ENCODE measurements around the gene PHYKPL. TPM values are rescaled to one million over a fixed set of nuclear protein-coding genes. Genes with fewer than 3 reads are reported as not detected.
A peak's percentile ranks its signal among the peaks of the same experiment; 100 is the strongest.

PHYKPL gene
- total and polyA plus RNA-seq, 9 donors: 31.8 to 93.3 (median 61.6) TPM

DNA sequence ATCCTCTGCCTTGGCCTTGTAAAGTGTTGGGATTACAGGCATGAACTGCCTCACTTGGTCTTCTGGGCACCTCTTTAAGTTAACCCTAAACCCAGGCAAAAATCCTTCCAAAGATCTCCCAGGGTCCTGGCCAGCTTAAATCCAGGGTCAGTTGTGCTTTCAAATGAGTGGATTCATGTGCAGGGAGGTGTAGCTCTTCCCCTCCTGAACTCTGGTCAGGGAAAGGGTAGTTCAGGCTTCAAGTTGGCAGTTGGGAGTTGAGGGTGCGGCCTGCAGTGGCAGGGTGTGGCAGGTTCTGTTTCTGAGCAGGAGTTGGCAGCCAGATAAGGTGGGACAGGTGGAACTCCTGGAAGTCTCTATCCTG lies 24.7 kb downstream of the PHYKPL start:
- DNase-seq: no peak
- H3K27me3 ChIP-seq: no peaks in the 10 kb centered on the region
- TF ChIP-seq, protein P1, sequence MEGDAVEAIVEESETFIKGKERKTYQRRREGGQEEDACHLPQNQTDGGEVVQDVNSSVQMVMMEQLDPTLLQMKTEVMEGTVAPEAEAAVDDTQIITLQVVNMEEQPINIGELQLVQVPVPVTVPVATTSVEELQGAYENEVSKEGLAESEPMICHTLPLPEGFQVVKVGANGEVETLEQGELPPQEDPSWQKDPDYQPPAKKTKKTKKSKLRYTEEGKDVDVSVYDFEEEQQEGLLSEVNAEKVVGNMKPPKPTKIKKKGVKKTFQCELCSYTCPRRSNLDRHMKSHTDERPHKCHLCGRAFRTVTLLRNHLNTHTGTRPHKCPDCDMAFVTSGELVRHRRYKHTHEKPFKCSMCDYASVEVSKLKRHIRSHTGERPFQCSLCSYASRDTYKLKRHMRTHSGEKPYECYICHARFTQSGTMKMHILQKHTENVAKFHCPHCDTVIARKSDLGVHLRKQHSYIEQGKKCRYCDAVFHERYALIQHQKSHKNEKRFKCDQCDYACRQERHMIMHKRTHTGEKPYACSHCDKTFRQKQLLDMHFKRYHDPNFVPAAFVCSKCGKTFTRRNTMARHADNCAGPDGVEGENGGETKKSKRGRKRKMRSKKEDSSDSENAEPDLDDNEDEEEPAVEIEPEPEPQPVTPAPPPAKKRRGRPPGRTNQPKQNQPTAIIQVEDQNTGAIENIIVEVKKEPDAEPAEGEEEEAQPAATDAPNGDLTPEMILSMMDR (IDR thresholded peaks at IDR 0.05): no peak
- no peak for TF ChIP-seq POLR2A (IDR thresholded peaks at IDR 0.05)
- H3K9me3 ChIP-seq: no peaks in the 10 kb centered on the region
- no peak overlapping the region for H3K27ac ChIP-seq
- H3K36me3 ChIP-seq: no peaks in the 10 kb centered on the region
- H3K4me1 ChIP-seq (ENCODE audit: insufficient read depth): peaks cover 10% of the 10 kb centered on the region
- intact Hi-C loops (cut with DNase I): no loop called here
- WGBS, 3 donors: 78 to 94% (median 91%) methylated on average over 1 of the region's 1 CpG
- H3K4me3 ChIP-seq: no peak overlapping the region

DNA sequence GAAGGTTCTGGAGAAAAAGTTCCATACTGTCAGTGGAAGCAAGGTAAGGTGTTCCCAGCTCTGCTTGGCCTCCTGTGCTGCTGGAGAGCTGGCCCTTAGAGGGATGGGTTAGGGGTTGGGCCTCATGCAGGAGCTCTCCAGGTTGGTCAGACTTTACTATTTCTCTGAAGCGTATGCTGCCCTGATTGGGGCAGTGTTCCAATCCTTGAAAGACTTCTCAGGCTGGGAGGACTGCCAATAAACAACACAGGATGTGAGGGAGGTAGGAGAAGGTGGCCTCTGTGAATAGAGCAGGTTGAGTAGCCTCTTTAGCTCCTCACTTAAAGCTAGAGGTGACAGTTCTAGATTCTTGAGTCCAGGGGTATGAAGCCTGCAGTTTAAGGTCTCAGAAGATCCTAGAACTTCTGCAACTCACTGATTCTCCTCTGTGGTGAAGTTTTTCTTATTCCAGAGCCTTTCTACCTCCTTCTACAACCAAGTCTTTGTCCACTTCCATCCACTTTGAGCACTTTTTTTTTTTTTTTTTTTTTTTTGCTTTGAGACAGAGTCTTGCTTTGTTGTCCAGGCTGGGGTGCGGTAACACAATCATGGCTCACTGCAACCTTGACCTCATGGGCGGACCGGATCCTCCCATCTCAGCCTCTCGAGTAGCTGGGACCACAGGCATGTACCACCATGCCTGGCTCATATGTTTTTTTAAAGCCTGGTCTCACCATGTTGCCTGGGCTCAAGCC lies 25.3 kb downstream of the PHYKPL start:
- no peaks in the 10 kb centered on the region for H3K36me3 ChIP-seq
- H3K27ac ChIP-seq: no peak overlapping the region
- TF ChIP-seq, protein P1 (IDR thresholded peaks at IDR 0.05): no peak
- TF ChIP-seq POLR2A (IDR thresholded peaks at IDR 0.05) (no peak), EP300 (IDR thresholded peaks at IDR 0.05) (no peak)
- H3K4me3 ChIP-seq: no peak overlapping the region
- no peaks in the 10 kb centered on the region for H3K27me3 ChIP-seq
- 23 to 32% (median 29%) methylated on average over 5 of the region's 5 CpGs for WGBS, 3 donors
- H3K4me1 ChIP-seq (ENCODE audit: insufficient read depth): peaks cover 10% of the 10 kb centered on the region
- intact Hi-C loops (cut with DNase I): no loop called here
- DNase-seq: no peak
- H3K9me3 ChIP-seq: no peaks in the 10 kb centered on the region

DNA sequence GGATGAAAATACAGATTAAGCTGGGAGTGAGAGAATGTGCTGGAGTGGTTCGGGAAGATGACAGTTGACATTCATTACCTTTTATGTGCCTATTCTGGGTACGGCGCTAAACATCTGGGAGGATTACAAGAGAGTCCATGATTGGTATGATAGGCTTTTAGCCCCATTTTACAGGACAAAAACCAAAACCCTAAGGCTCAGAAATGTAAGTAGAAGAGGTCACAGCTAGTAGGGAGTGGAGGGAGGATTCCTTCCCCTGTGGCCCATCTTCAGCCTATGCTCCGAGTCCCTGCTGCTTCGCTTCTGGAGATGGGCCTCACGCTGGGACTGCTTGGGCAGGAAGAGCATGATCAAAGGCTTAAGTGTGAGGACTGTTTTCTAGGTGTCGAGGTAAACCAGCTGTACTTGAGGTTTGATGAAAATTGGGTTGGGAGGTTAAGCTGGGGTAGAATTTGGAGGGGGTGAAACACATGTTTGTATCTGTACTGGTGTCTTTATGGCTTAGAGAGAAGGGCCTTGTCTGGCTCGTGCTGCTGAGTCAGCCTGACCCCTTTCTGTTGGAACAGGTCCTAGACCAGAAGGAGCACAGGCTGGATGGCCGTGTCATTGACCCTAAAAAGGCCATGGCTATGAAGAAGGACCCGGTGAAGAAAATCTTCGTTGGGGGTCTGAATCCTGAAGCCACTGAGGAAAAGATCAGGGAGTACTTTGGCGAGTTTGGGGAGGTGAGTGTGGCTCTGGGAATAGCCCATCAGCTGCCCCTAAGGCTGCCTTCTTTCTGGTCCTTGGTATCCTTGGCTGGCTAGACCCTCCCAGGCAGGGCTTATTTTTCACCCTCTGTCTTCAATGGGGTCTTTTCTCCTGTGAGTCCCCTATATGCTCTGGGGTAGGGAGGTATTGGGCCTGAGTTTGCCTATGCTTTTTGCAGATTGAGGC lies 26.2 kb downstream of the PHYKPL start:
- Histone ChIP-seq H3K36me3 (no peaks in the 10 kb centered on the region), H3K9me3 (no peaks in the 10 kb centered on the region), H3K27me3 (no peaks in the 10 kb centered on the region), H3K4me3 (no peak overlapping the region), H3K4me1 (ENCODE audit: insufficient read depth) (peaks cover 10% of the 10 kb centered on the region), H3K27ac (no peak overlapping the region)
- TF ChIP-seq POLR2A (IDR thresholded peaks at IDR 0.05) (no peak), EP300 (IDR thresholded peaks at IDR 0.05) (no peak)
- TF ChIP-seq, protein P1 (IDR thresholded peaks at IDR 0.05): no peak
- WGBS, 3 donors: 23 to 35% (median 27%) methylated on average over 12 of the region's 12 CpGs
- no peak for DNase-seq
- intact Hi-C loops (cut with DNase I): no loop called here

DNA sequence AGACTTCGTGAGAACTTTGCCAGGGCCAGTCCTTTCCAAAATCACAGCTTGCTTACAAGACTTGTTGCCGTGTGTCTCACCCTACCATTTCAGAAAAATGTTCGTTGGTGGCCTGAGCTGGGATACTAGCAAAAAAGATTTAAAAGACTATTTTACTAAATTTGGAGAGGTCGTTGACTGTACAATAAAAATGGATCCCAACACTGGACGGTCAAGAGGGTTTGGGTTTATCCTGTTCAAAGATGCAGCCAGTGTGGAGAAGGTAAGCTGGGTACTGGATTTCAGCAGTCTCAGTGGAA lies 26.9 kb downstream of the PHYKPL start:
- Histone ChIP-seq H3K4me3 (peak overlapping the region; percentile 61), H3K27me3 (no peaks in the 10 kb centered on the region), H3K27ac (peak overlapping the region in 1 of 2 donors; percentile 92), H3K9me3 (no peaks in the 10 kb centered on the region), H3K4me1 (ENCODE audit: insufficient read depth) (peaks cover 10% of the 10 kb centered on the region), H3K36me3 (no peaks in the 10 kb centered on the region)
- no peak for DNase-seq
- 4% methylated on average over 5 of the region's 5 CpGs for WGBS, 3 donors
- intact Hi-C loops (cut with DNase I): no loop called here
- TF ChIP-seq, protein P1 (IDR thresholded peaks at IDR 0.05): no peak
- no peak for TF ChIP-seq POLR2A (IDR thresholded peaks at IDR 0.05)
- no peak for TF ChIP-seq EP300 (IDR thresholded peaks at IDR 0.05)
